Tibial artery (tissue), 4 donors: Measurements from ENCODE around the gene PTPRN2.

Experiments used
- DNase-seq, 2 donors: peaks; one replicate each; pipeline ENCODE4 v3.0.0-alpha.2; 2019
- H3K27ac ChIP-seq, 2 donors: fragments of 200-600 bp; sonication (generic) in 1 of 2; 1 replicate in 1 of 2; 2 replicates in 1 of 2; pipeline ENCODE4 v1.5.1; 2018 to 2019; ENCODE audit warnings: mild to moderate bottlenecking in 1 of 2
- H3K27me3 ChIP-seq, 2 donors: fragments of 200-600 bp; sonication (generic) in 1 of 2; one replicate each; pipeline versions ENCODE4 v1.5.1 to v1.6.0; 2016 to 2019
- H3K36me3 ChIP-seq, 3 donors: fragments of 200-600 bp; sonication (generic) in 2 of 3; one replicate each; pipeline ENCODE4 v1.5.1; 2016 to 2019; ENCODE audit warnings: mild to moderate bottlenecking in 2 of 3
- H3K4me1 ChIP-seq, 4 donors: fragments of 200-600 bp; sonication (generic) in 2 of 4; 1 replicate in 3 of 4; 2 replicates in 1 of 4; pipeline ENCODE4 v1.5.1; 2016 to 2019
- H3K4me3 ChIP-seq, 2 donors: fragments of 200-600 bp; sonication (generic) in 1 of 2; 1 replicate in 1 of 2; 2 replicates in 1 of 2; pipeline ENCODE4 v1.5.1; 2018 to 2019; ENCODE audit warnings: mild to moderate bottlenecking in 2 of 2
- H3K9me3 ChIP-seq, 3 donors: fragments of 200-600 bp; sonication (generic) in 1 of 3; one replicate each; pipeline ENCODE4 v1.5.1; 2016 to 2019
- intact Hi-C: fragments of 100-400 bp; cut with DNase I; formaldehyde crosslinking; loops from one replicate; pipeline ENCODE4 v1.15.0; 2023; ENCODE audit warnings: low total_unique reads
- TF ChIP-seq, protein P1 (sequence below), 2 experiments: fragments of 200-600 bp in 1 of 2; fragments of 450-650 bp in 1 of 2; IDR thresholded peaks; one replicate each; pipeline ENCODE4 v1.5.1; 2017 to 2019; ENCODE audit warnings: antibody characterized with exemption in 2 of 2, mild to moderate bottlenecking in 1 of 2, moderate library complexity in 1 of 2

PTPRN2 gene

DNA sequence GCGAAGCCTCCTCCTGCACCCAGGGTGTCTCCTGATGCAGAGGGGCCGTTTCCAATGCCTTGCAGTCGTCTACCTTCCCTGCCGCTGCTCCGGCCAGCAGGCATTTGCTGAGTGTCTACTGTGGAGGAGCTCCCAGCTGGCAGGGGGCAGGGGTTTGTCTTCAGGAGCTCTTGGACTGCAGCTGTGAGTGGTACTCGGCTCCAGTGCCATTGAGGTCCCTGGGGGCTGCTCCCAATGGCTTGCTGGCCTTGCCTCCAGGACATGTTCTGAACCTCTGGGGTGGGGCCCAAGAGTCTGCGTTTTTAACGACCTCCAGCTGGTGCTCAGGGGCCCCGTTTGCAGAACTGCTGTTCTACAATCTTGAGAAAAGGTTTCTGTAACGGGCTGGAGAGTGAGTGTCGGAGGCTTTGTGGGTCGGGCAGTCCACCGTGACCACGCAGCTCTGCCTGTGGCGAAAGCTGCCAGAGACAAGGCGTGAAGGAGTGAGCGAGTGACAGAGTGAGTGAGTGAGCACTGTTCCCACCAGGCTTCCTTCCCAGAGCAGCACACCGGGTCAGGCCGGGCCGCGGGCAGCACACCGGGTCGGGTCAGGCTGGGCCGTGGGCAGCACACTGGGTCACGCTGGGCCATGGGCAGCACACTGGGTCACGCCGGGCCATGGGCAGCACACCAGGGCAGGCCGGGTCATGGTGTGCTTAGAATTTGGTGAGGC is 520.2 kb downstream of the PTPRN2 start:
- no peaks in the 10 kb centered on the region for H3K36me3 ChIP-seq
- H3K4me3 ChIP-seq, result no peak overlapping the region
- no peak overlapping the region for H3K27ac ChIP-seq
- H3K9me3 ChIP-seq, result peaks cover 0 to 7% (median 0%) of the 10 kb centered on the region in 3 donors
- H3K4me1 ChIP-seq, result no peaks in the 10 kb centered on the region
- no peak for DNase-seq
- H3K27me3 ChIP-seq, result peaks cover 0 to 16% of the 10 kb centered on the region in 2 donors
- intact Hi-C loops, result no loop called here
- TF ChIP-seq, protein P1, sequence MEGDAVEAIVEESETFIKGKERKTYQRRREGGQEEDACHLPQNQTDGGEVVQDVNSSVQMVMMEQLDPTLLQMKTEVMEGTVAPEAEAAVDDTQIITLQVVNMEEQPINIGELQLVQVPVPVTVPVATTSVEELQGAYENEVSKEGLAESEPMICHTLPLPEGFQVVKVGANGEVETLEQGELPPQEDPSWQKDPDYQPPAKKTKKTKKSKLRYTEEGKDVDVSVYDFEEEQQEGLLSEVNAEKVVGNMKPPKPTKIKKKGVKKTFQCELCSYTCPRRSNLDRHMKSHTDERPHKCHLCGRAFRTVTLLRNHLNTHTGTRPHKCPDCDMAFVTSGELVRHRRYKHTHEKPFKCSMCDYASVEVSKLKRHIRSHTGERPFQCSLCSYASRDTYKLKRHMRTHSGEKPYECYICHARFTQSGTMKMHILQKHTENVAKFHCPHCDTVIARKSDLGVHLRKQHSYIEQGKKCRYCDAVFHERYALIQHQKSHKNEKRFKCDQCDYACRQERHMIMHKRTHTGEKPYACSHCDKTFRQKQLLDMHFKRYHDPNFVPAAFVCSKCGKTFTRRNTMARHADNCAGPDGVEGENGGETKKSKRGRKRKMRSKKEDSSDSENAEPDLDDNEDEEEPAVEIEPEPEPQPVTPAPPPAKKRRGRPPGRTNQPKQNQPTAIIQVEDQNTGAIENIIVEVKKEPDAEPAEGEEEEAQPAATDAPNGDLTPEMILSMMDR (IDR thresholded peaks at IDR 0.05), result no peak

GRCh38 chr7:158066085-158066484 is 521.5 kb downstream of the PTPRN2 start:
- intact Hi-C loops, result no loop called here
- no peak for DNase-seq
- Histone ChIP-seq H3K36me3 (no peaks in the 10 kb centered on the region), H3K4me1 (no peaks in the 10 kb centered on the region), H3K4me3 (no peak overlapping the region), H3K27ac (no peak overlapping the region), H3K27me3 (peaks cover 0 to 16% of the 10 kb centered on the region in 2 donors), H3K9me3 (peaks cover 0 to 14% (median 0%) of the 10 kb centered on the region in 3 donors)
- TF ChIP-seq, protein P1 (IDR thresholded peaks at IDR 0.05), result no peak

- Histone ChIP-seq H3K36me3 (no peaks in the 10 kb centered on the region), H3K4me1 (no peaks in the 10 kb centered on the region), H3K27ac (no peak overlapping the region), H3K4me3 (no peak overlapping the region), H3K27me3 (peaks cover 0 to 16% of the 10 kb centered on the region in 2 donors), H3K9me3 (peaks cover 0 to 14% (median 0%) of the 10 kb centered on the region in 3 donors)
- TF ChIP-seq, protein P1 (IDR thresholded peaks at IDR 0.05), result no peak
- no peak for DNase-seq
- intact Hi-C loops, result no loop called here
These were observed 522.3 kb downstream of the PTPRN2 start for GRCh38 chr7:158065340-158065739.

- Histone ChIP-seq H3K4me3 (no peak overlapping the region), H3K27ac (no peak overlapping the region), H3K9me3 (peaks cover 0 to 14% (median 0%) of the 10 kb centered on the region in 3 donors), H3K36me3 (no peaks in the 10 kb centered on the region), H3K27me3 (peaks cover 0 to 16% of the 10 kb centered on the region in 2 donors), H3K4me1 (no peaks in the 10 kb centered on the region)
- DNase-seq, result no peak
- intact Hi-C loops, result no loop called here
- TF ChIP-seq, protein P1 (IDR thresholded peaks at IDR 0.05), result no peak
These were observed 523.0 kb downstream of the PTPRN2 start for GRCh38 chr7:158064631-158065030.

DNA sequence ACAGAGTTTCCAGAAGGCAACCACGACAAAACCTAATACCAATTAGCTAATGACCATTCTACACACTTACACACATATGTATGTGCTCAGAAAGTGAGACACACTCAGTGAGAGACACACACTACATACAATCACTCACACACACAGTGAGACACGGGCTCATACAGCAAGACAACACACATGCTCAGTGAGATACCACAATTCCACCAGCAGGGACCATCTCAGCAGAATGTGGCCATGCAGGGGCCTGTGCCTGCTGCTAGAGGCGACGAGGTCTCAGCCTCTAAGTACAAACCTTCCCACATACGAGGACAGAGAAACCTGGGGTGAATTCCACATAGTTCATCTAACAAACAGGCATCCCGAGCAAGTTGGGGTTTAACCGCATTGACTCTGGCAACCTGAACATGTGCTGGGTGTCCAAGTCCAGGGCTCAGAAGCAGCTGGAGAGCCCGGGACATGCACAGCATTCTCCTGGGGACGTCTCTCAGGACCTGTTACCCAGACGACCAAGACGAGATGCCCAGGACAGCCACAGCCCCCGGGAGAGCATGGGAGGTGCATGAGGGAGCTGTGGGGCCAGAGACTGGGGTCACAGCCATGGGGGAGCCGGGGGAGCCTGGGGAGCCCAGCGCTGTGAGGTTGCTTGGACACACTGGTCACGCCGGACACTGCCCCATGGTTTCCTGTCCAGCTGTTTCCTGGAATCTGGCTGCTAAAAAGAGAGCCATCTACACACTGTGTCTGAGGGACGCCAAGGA is 523.6 kb downstream of the PTPRN2 start:
- H3K27ac ChIP-seq, result no peak overlapping the region
- TF ChIP-seq, protein P1 (IDR thresholded peaks at IDR 0.05), result no peak
- intact Hi-C loops, result no loop called here
- H3K4me1 ChIP-seq, result no peaks in the 10 kb centered on the region
- no peak for DNase-seq
- no peak overlapping the region for H3K4me3 ChIP-seq
- peaks cover 0 to 16% of the 10 kb centered on the region in 2 donors for H3K27me3 ChIP-seq
- H3K36me3 ChIP-seq, result no peaks in the 10 kb centered on the region
- H3K9me3 ChIP-seq, result peaks cover 0 to 14% (median 0%) of the 10 kb centered on the region in 3 donors
